ENCODE results near the gene BEST3.
A peak's percentile ranks its signal among the peaks of the same experiment; 100 is the strongest.
"Not testable (repeated sequence)": the region's sequence is repeated elsewhere in the genome, so short reads cannot be mapped to it uniquely, and the experiment has no call there.

BEST3 gene

GRCh38 chr12:69648476-69648875, 50.6 kb downstream of the BEST3 start:
- DNase-seq (ENCODE audit: low read depth), result peak; percentile 91

- DNase-seq (ENCODE audit: low read depth), result no peak
Measured at GRCh38 chr12:69647178-69647577, 51.9 kb downstream of the BEST3 start.

GRCh38 chr12:69645031-69645430, 54.1 kb downstream of the BEST3 start:
- DNase-seq (ENCODE audit: low read depth), result peak; percentile 57

GRCh38 chr12:69644511-69644910, 54.6 kb downstream of the BEST3 start:
- DNase-seq (ENCODE audit: low read depth), result no peak

- DNase-seq (ENCODE audit: low read depth), result no peak
Measured at GRCh38 chr12:69642531-69642930, 56.6 kb downstream of the BEST3 start.

- no peak for DNase-seq (ENCODE audit: low read depth)
Measured at GRCh38 chr12:69641546-69641945, 57.6 kb downstream of the BEST3 start.

- peak; percentile 48 for DNase-seq (ENCODE audit: low read depth)
Measured at GRCh38 chr12:69639400-69640016, 59.6 kb downstream of the BEST3 start.

GRCh38 chr12:69633061-69633460, 66.0 kb downstream of the BEST3 start:
- no peak for DNase-seq (ENCODE audit: low read depth)

GRCh38 chr12:69630191-69630590, 68.9 kb downstream of the BEST3 start:
- DNase-seq (ENCODE audit: low read depth), result no peak

- DNase-seq (ENCODE audit: low read depth), result no peak
Measured at GRCh38 chr12:69627501-69627900, 71.6 kb downstream of the BEST3 start.

- no peak for DNase-seq (ENCODE audit: low read depth)
Measured at GRCh38 chr12:69623970-69624369, 75.1 kb downstream of the BEST3 start.

- no peak for DNase-seq (ENCODE audit: low read depth)
Measured at GRCh38 chr12:69621551-69621950, 77.6 kb downstream of the BEST3 start.

- no peak for DNase-seq (ENCODE audit: low read depth)
Measured at GRCh38 chr12:69620921-69621320, 78.2 kb downstream of the BEST3 start.

- no peak for DNase-seq (ENCODE audit: low read depth)
Measured at GRCh38 chr12:69620077-69620476, 79.0 kb downstream of the BEST3 start.

GRCh38 chr12:69619050-69619449, 80.1 kb downstream of the BEST3 start:
- no peak for DNase-seq (ENCODE audit: low read depth)

- DNase-seq (ENCODE audit: low read depth), result no peak
Measured at GRCh38 chr12:69616025-69616424, 83.1 kb downstream of the BEST3 start.

GRCh38 chr12:69613351-69613750, 85.8 kb downstream of the BEST3 start:
- DNase-seq (ENCODE audit: low read depth), result no peak

- no peak for DNase-seq (ENCODE audit: low read depth)
Measured at GRCh38 chr12:69610729-69611128, 88.4 kb downstream of the BEST3 start, which contains the start of gene LRRC10. Gene LRRC10, minus strand, starts transcription at chr12:69610907. Its CDS starts 69 bp downstream, at chr12:69610838.

- DNase-seq (ENCODE audit: low read depth), result no peak
Measured at GRCh38 chr12:69610126-69610525, 89.0 kb downstream of the BEST3 start.

GRCh38 chr12:69608114-69608513, 91.0 kb downstream of the BEST3 start:
- DNase-seq (ENCODE audit: low read depth), result no peak

GRCh38 chr12:69604275-69604674, 94.8 kb downstream of the BEST3 start:
- not testable (repeated sequence) for DNase-seq (ENCODE audit: low read depth)

Measured in stromal cell of bone marrow (primary cell).